ENCODE measurements around the gene CHD6. TPM values are rescaled to one million over a fixed set of nuclear protein-coding genes. Genes with fewer than 3 reads are reported as not detected.

CHD6 gene
- total RNA-seq, 1 experiment from 2014 or later: 26.6 TPM

- Histone ChIP-seq H3K4me3 (replicated peaks in 1 of 2; ENCODE audit: low read depth in 1 of 2, low read length in 2 of 2) (no peak overlapping the region), H3K4me2 (ENCODE audit: low read length) (no peak overlapping the region), H2AFZ (ENCODE audit: low read depth, low read length, poor library complexity, severe bottlenecking) (no peak overlapping the region), H3K9ac (ENCODE audit: low read length) (no peak overlapping the region), H3K4me1 (ENCODE audit: control insufficient read depth in 1 of 2, insufficient read depth in 2 of 2, low read length in 2 of 2) (no peaks in the 10 kb centered on the region), H3K27ac (ENCODE audit: low read depth, low read length) (no peak overlapping the region), H3K27me3 (ENCODE audit: insufficient read depth, low read length) (no peaks in the 10 kb centered on the region), H3K79me2 (ENCODE audit: insufficient read depth, low read length) (no peaks in the 10 kb centered on the region), H3K9me3 (ENCODE audit: control insufficient read depth in 1 of 2, insufficient read depth in 1 of 2, low read depth in 1 of 2, low read length in 2 of 2) (no peaks in the 10 kb centered on the region), H4K20me1 (ENCODE audit: insufficient read depth) (no peaks in the 10 kb centered on the region), H3K36me3 (ENCODE audit: control insufficient read depth in 1 of 2, insufficient read depth in 2 of 2, low read length in 2 of 2) (no peaks in the 10 kb centered on the region), H3K9me2 (ENCODE audit: insufficient read depth) (no peaks in the 10 kb centered on the region)
- ChIA-PET POLR2A (no interaction called here), RAD21 (ENCODE audit: low non-redundant PET in 1 of 2, low total read pairs in 2 of 2, uncharacterized antibody in 2 of 2, unreplicated experiment in 2 of 2) (no interaction called here), CTCF (no interaction called here)
- no peak for TF ChIP-seq SIN3A (IDR thresholded peaks at IDR 0.05; ENCODE audit: low read depth)
- no peak for TF ChIP-seq ZBTB33 (IDR thresholded peaks at IDR 0.05; ENCODE audit: extremely low read depth, insufficient replicate concordance, low read length)
- no peak for TF ChIP-seq CEBPB (IDR thresholded peaks at IDR 0.05; ENCODE audit: low read depth)
- 0 out of 6 replicates have a peak, but pooled peaks of 1 of the 3 experiments have one; percentile 8 for TF ChIP-seq CTCF (IDR thresholded peaks at IDR 0.05 in 2 of 3, conservative IDR thresholded peaks at IDR 0.05 in 1 of 3; ENCODE audit: borderline replicate concordance in 1 of 3, insufficient read depth in 1 of 3, low read depth in 2 of 3, low read length in 2 of 3)
- no peak for TF ChIP-seq MAX (IDR thresholded peaks at IDR 0.05)
- ATAC-seq: peak; percentile 27; the same call in 1 of the 2 replicates
- no peak for DNase-seq (ENCODE audit: low read depth, low spot score)
- intact Hi-C loops (cut with micrococcal nuclease): no loop called here
- BruUV-seq (replicated peaks): no TSS peak
These were observed 253.8 kb downstream of the CHD6 start for GRCh38 chr20:41364236-41364855.

All from HCT116 (cell line).